Measurements from ENCODE around the gene SUMO2. TPM values are rescaled to one million over a fixed set of nuclear protein-coding genes. Genes with fewer than 3 reads are reported as not detected.
A peak's percentile ranks its signal among the peaks of the same experiment; 100 is the strongest.

Gene SUMO2
- total and polyA plus RNA-seq, 9 of the 15 experiments (the other 6 are each of a cell fraction or from before 2014, with no cell fraction given): 157 to 733 (median 419) TPM

DNA sequence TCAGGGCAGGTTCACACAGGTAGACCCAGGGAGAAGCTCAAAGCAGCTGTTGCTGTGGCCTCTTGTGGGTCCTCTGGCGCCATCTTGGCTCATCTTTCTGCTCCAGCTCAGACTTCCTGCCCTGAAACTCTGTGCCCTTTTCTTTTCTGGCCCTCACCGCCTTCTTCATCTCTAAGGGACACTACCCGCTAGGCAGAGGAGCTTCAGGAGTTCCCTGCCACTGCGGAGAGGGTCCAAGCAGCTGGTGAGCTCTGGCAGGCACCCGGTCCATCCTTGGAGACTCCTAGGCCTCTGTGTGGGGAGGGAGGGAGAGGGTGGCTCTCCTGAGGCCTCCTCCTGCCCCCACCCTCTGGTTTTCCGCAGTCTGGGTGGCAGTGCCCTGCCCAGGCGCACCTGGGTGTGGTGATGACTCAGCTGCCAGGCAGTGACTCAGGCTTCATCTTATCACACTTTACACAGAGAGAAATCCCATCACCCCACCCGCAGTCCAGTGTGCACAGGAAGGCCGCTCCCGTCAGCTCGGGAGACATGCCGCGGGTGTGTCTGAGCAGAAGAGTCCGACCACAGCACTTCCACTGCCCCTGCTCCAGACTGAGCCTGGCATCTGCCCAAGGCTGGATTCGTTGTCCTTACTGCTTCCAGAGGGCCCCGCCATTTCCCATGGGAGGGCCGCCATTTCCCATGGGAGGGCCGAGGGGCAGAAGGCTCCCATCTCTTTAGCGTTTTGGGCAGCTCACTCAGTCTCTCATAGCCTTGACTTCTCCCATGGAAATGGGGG, 58.5 kb downstream of the SUMO2 start (continued):
- TF ChIP-seq, protein P1, sequence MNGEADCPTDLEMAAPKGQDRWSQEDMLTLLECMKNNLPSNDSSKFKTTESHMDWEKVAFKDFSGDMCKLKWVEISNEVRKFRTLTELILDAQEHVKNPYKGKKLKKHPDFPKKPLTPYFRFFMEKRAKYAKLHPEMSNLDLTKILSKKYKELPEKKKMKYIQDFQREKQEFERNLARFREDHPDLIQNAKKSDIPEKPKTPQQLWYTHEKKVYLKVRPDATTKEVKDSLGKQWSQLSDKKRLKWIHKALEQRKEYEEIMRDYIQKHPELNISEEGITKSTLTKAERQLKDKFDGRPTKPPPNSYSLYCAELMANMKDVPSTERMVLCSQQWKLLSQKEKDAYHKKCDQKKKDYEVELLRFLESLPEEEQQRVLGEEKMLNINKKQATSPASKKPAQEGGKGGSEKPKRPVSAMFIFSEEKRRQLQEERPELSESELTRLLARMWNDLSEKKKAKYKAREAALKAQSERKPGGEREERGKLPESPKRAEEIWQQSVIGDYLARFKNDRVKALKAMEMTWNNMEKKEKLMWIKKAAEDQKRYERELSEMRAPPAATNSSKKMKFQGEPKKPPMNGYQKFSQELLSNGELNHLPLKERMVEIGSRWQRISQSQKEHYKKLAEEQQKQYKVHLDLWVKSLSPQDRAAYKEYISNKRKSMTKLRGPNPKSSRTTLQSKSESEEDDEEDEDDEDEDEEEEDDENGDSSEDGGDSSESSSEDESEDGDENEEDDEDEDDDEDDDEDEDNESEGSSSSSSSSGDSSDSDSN (IDR thresholded peaks at IDR 0.05; ENCODE audit: borderline replicate concordance in 1 of 2, low read depth in 2 of 2, low read length in 2 of 2): 0 out of 4 replicates have a peak, but pooled peaks of 1 of the 2 experiments have one; percentile 70
- TF ChIP-seq PYGO2 (tag; IDR thresholded peaks at IDR 0.05) (peak; percentile 8; the same call in 1 of the 2 replicates), LCOR (CRISPR knock-in tag; IDR thresholded peaks at IDR 0.05) (no peak), ETV6 (IDR thresholded peaks at IDR 0.05; ENCODE audit: borderline replicate concordance in 1 of 2, low read depth in 2 of 2, low read length in 1 of 2) (no peak), ETV6 (CRISPR knock-in tag; IDR thresholded peaks at IDR 0.05; ENCODE audit: borderline replicate concordance) (no peak), ZNF239 (CRISPR knock-in tag; IDR thresholded peaks at IDR 0.05) (no peak; the same call in 1 of the 2 replicates), ZNF347 (CRISPR knock-in tag; IDR thresholded peaks at IDR 0.05; ENCODE audit: low read depth) (no peak), PPARD (CRISPR knock-in tag; IDR thresholded peaks at IDR 0.05) (no peak), MAFG (tag; conservative IDR thresholded peaks at IDR 0.05) (peak; percentile 90), HEY1 (CRISPR knock-in tag; IDR thresholded peaks at IDR 0.05; ENCODE audit: borderline replicate concordance) (no peak), PHF20 (IDR thresholded peaks at IDR 0.05; ENCODE audit: partially characterized antibody) (no peak), SMAD4 (CRISPR knock-in tag; conservative IDR thresholded peaks at IDR 0.05) (peak; percentile 89), TAF15 (IDR thresholded peaks at IDR 0.05; ENCODE audit: low read depth, low read length) (no peak)
- TF ChIP-seq, protein P2, sequence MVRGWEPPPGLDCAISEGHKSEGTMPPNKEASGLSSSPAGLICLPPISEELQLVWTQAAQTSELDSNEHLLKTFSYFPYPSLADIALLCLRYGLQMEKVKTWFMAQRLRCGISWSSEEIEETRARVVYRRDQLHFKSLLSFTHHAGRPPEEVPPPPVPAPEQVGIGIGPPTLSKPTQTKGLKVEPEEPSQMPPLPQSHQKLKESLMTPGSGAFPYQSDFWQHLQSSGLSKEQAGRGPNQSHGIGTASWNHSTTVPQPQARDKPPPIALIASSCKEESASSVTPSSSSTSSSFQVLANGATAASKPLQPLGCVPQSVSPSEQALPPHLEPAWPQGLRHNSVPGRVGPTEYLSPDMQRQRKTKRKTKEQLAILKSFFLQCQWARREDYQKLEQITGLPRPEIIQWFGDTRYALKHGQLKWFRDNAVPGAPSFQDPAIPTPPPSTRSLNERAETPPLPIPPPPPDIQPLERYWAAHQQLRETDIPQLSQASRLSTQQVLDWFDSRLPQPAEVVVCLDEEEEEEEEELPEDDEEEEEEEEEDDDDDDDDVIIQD (CRISPR knock-in tag; IDR thresholded peaks at IDR 0.05): no peak
- TF ChIP-seq, protein P3, sequence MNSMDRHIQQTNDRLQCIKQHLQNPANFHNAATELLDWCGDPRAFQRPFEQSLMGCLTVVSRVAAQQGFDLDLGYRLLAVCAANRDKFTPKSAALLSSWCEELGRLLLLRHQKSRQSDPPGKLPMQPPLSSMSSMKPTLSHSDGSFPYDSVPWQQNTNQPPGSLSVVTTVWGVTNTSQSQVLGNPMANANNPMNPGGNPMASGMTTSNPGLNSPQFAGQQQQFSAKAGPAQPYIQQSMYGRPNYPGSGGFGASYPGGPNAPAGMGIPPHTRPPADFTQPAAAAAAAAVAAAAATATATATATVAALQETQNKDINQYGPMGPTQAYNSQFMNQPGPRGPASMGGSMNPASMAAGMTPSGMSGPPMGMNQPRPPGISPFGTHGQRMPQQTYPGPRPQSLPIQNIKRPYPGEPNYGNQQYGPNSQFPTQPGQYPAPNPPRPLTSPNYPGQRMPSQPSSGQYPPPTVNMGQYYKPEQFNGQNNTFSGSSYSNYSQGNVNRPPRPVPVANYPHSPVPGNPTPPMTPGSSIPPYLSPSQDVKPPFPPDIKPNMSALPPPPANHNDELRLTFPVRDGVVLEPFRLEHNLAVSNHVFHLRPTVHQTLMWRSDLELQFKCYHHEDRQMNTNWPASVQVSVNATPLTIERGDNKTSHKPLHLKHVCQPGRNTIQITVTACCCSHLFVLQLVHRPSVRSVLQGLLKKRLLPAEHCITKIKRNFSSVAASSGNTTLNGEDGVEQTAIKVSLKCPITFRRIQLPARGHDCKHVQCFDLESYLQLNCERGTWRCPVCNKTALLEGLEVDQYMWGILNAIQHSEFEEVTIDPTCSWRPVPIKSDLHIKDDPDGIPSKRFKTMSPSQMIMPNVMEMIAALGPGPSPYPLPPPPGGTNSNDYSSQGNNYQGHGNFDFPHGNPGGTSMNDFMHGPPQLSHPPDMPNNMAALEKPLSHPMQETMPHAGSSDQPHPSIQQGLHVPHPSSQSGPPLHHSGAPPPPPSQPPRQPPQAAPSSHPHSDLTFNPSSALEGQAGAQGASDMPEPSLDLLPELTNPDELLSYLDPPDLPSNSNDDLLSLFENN (IDR thresholded peaks at IDR 0.05; ENCODE audit: low read depth in 2 of 2, low read length in 2 of 2): peak in 1 of 2 experiments; percentile 70; a peak in 1 of 4 replicates

Data from K562 (cell line).